NB4 (cell line): Measurements from ENCODE around the gene YBX3.

Source experiments
- CTCF ChIP-seq: IDR thresholded peaks from one replicate; pipeline ENCODE4 v1.5.1; 2012; ENCODE audit warnings: low read depth, low read length
- POLR2A ChIP-seq: IDR thresholded peaks from 2 replicates; pipeline ENCODE4 v1.6.1; 2011; ENCODE audit warnings: mild to moderate bottlenecking; ENCODE audit not compliant: insufficient read length; ENCODE audit errors: extremely low read depth

DNA sequence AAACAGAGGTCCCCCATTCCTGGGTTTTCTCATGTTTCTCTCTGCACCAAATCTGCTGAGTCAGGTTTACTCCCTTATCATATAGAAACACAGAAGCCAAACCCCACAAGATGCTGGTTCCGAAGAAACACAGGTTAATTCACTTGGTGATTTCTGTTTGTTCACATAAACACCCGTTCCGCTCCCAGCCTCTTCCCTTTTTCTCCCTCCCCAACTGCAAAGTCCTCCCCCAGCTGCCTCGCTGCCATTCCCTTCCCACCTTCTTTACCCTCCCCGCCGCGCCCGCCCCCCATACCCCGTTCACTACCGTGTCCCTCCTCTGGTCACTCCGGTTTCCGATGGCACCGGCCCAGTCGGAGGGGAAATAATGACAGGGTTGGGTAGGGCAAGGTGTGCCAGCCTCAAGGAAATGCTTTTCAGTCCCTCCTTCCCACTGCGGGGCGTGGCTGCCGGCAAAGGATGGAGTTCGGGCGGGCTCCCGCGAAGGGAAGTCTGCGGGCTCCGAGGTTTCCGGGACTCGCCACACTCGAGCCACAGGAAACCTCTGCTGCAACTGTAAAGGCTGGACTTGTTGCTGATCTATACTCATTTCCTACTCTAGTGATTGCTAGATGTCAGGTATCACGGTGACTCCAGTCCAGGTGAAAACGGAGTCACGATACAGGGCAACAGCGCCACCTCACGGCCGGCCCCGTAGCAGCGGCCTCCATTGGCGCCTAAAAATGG lies 49.3 kb downstream of the YBX3 start, which contains the start of gene STYK1:
- TF ChIP-seq POLR2A (no peak), CTCF (peak; percentile 69)
